Stimulated activated CD4-positive, alpha-beta T cell treated with anti-CD3 and anti-CD28 coated beads, Interleukin-15, amount 100 ng/mL, for 48 hours (primary cell): ENCODE measurements around the gene STK32B.
"Not testable (repeated sequence)": the region's sequence is repeated elsewhere in the genome, so short reads cannot be mapped to it uniquely, and the experiment has no call there.

Source experiments
- DNase-seq, 2 donors: peaks; one replicate each; pipeline ENCODE4 v3.0.0-alpha.2; 2020; ENCODE audit warnings: low read depth in 2 of 2

The STK32B gene

DNA sequence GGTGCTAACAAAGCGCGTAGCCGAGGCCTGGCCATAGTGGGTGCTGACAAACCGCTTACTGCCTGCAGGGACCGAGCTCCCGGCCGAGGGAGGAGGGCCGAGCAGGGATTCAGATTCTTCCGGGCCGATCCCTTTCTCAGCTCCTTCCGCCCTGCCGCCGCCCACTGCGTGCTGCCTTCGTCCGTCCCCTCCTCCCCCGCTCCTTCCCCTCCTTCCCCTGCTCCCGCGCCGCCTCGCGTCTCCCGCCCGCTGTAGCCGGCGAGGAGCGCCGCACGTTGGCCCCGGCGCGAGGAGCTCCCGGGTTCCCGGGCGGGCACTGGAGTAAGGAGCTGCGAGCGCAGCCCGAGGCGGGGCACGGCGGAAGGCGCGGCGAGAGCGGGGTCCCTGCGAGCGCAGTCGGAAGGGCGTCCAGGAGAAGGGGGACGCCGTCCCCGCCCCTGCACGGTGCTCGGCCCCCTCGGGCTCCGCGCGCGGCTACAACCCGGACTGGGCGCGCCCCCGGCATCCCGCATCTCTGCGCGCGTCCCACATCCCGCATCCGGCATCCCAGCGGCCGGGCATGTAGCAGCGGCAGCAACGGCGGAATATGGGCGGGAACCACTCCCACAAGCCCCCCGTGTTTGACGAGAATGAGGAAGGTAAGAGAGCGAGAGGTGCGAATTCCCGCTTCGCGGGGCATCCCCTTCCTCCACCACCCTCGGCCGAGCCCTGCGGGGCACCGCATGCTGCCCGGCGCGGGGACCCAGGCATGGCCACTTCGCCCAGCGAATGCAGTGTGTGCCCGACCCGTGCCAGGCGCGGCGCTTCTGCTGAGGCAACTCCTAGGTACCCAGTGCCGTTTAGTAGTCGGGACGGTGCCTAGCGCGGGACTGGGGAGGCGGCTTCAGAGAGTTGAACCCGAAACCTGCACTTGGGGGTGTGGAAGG, at the start of gene STK32B:
TSS of gene STK32B (plus strand) at position 203 of the 926 bp plus-strand sequence.
- no peak for DNase-seq

DNA sequence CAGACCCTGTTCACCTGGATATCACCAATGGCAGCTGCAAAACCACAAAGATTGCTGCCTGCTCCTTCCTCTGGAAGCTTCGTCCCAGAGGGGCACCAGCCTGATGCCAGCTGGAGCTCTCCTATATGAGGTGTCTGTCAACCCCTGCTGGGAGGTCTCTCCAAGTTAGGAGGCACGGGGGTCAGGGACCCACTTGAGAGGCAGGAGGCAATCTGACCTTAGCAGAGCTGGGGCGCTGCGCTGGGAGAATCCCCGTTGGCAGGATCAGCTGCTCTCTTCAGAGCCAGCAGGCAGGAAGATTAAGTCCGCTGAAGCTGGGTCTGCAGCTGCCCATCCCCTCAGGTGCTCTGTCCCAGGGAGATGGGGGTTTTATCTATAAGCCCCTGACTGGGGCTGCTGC, 49.6 kb upstream of the STK32B start:
- DNase-seq, result not testable (repeated sequence)

DNA sequence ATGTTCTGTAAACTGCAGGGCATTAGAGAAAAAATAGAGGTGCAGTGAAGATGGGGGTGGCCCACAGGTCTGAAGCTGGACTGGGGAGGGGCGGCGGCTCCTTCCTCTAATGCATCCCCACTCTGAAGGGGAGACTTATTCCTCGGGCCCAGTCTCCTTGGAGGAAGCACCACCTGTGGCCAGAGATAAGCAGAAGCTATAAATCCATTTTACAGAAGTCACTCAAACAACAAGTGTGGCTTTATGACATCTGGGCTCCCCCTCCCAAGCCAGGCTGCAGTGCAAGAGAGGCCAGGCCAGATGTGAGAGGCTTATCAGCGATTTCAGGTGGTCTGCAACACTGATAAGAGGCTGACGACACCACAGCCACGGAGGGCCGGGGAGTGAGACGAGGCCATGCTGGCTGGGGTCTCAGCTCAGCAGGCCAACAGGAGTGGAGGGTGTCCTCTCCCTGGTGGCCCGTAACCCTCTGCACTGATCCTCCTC, 47.9 kb upstream of the STK32B start:
- no peak for DNase-seq

DNA sequence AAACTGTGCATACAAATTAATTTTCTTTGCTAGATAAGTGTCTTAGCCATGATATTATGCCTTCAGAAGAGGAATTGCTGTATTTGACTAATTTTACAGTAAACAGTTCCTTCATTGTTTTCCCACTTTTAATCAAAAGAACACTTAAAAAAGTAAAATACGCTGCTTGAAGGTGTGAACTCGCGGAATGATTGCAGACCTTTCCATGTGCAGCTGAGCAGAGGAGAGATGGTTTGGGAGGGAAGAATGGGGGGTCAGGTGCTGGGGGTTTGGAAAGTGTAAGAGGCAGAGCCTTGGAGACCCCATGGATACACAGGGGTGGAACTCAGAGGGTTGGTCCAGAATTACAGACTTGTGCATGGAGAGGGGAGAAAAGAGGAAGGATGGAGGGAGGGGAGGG, 47.4 kb upstream of the STK32B start:
- no peak for DNase-seq

DNA sequence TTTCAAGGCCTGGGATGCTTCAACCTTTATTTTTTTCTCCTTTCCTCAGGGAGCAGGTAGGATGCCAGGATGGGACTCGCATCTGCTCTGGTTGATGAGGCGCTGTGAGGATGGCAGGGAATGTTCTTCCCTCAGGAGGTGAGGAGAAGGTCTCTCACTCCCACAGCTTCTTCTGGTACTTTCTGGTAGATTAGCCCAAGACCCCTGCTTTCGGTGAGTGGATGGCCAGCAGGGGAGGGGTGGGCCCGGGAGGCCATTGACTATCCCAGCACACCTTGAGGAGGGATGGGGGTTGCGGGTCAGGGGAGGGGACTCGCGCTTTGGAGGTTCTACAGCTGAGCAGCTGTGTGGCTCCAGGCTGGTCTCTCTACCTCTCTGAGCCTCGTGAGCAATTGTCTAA, 46.8 kb upstream of the STK32B start:
- no peak for DNase-seq

DNA sequence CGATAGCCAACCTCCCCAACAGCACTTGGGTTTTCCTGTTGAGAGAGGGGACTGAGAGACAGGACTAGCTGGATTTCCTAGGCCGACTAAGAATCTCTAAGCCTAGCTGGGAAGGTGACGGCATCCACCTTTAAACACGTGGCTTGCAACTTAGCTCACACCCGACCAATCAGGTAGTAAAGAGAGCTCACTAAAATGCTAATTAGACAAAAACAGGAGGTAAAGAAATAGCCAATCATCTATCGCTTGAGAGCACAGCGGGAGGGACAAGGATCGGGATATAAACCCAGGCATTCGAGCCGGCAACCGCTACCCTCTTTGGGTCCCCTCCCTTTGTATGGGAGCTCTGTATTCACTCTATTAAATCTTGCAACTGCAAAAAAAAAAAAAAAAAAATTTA, 44.3 kb upstream of the STK32B start:
- not testable (repeated sequence) for DNase-seq

DNA sequence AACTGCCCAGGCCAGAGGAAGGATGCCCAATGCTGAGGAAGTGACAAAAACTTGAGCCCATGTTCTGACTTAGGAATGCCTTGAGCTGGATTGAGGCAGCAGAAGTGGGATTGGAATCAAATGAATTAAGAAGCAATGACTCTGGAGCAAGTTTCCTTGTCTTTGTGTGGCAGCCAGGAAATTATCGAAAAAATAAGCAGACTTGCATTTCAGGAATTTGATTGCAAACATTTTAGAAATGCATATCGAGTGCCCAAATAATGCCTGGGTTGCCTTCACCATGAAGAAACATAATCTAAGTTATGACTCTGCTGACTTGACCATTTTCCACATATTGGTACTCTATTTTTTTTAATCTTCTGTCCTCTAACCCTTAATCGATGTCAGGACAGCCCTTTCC, 41.5 kb upstream of the STK32B start:
- DNase-seq, result no peak

DNA sequence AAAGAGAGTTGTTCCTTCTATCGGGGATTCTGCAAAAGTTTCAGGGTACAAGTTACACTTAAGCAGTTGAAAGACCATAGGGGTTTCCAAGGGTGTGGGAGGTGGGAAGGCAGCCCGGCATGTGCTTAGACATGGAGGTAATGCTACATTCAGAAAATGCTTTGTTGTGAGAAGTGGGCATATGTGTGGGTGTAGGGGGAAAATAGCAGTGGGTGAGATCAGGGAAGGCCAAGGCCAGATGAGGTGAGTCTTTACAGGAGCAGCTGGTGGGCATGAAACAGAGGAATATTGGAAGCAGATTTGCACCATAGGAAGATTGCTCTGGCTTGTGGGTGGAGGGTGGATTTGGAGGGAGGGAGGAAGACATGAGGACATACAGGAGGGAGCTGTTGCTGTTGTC, 40.3 kb upstream of the STK32B start:
- no peak for DNase-seq

DNA sequence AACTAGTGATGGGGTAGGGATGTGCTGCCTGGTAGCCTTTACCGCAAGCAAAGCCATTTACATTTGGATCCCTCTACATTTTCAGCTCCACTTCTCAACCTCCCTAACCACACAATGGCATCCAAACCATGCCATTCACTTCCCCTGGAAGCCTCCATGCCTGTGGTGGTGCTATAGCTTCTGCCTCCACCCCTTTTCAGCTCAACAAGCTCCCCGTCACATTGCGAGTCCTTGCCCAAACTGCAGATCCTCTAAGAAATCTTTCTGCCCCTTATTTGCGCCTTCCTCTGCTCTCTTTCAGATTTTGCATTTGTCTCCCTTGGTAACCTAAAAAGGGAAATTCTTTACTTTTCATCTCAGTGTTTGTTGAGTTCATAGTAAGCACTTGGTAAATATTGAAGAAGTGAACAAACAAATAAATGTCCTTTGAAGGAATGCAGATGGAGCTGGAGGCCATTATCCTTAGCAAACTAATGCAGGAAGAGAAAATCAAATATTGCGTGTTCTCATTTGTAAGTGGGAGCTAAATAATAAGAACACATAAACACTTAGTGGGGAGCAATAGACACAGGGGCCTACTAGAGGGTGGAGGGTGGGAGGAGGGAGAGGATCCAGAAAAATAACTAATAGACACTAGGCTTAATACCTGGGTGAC, 38.9 kb upstream of the STK32B start:
- no peak for DNase-seq

DNA sequence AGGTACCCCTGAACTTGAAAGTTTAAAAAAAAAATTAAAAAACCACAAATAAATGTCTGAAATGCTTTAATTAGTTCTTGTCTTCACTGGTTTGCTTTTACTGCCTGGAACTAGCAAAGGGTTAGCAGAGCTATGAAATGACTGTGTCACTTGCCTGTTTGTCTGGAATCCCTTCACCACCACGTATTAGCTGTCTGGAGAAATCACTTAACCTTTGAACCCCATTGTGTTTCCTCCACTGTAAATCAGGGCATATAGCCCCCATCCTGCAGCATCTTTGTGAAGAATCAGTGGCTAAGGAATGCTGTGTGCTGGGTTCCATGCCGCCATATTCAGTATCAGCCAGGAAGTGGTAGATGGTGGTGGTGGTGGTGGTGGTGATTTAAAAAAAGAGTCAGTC, 38.3 kb upstream of the STK32B start:
- no peak for DNase-seq

DNA sequence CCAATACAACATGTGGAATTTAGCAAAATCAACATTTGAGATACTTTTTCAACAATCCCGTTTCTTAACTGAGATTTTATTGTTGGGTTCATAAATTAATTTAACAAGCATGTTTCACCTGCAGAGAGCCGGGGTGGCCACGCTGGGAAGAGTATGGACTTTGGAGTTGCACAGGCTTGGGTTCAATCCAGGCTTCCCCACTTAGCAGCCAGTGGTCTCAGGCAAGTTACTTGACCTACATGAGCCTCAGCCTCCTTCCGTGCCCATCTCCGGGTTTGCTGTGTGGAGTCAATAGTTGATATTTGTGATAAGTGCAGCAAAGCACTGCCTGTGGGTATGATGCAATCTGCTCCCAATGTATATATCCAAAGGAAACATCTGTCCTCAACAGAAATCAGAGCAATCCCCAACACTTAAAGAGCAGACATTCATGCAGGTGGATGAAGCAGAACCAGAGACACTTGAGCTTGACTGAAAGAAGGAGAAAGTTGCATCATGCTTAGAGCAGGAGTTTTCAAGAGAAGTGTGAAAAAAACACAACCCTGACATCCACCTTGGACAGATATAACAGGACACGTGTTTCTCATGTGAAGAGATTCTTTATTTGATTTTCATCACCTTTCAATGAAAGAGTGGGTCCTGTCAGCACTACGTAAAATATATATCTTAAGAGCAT, 37.1 kb upstream of the STK32B start:
- DNase-seq, result no peak

DNA sequence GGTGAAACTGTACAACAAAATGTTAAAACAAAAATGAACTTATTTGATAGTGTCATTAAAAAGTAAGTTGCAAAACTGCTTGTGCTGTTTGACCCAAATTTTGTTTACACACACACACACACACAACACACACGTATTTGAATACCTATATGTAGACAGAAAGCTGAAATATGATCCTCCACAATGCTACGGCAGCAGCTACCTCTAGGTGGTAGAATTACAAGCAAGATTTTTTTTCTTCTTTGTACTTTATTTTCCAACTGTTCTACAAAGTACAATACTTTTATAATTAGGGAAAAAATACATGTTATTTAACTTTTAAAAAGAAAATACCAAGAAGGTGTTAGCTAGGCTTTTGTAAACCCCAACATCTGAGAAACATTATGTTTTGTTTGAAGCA, 33.2 kb upstream of the STK32B start:
- no peak for DNase-seq

DNA sequence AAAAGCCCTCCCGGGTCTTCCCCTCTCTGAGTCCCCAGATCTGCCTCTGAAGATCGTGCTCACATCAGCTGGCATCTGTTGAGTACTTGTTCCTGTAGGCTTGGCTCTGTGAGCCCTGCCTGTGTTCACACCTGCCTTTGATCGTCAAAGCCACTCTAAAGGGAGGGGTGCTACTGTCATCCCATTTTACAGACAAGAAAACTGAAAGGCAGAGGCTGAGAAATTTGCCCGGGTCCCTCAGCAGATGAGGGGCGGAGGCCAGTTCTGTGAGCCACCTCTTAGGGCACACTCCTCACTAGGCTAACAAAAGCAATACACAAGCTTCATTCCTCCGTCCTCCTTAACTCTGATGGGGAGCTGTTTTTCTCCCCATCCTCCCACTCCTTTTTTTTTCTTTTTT, 32.7 kb upstream of the STK32B start:
- DNase-seq, result no peak

DNA sequence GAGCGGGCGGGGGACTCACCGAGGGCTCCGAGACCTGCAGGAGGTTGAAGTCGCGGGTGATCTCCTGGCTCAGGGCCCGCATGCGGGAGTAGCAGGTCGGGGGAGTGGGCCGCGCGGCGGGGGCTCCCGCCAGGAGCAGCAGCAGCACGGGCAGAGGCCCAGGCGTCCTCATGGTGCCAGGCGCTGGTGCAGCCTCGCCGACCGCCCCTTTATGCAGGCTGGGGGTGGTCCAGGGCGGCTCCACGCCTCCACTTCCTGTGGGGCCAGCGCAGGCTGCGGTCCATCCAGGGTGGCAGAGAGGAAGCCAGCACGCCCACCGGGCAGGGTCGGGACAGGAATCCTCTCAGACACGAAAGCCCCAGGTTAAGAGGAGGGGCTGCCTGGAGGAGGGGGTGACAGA, 32.0 kb upstream of the STK32B start, which contains the start of gene CYTL1:
TSS of gene CYTL1 (minus strand) at position 185 of the 400 bp plus-strand sequence. CDS start at position 172, 13 bp downstream.
- no peak for DNase-seq

DNA sequence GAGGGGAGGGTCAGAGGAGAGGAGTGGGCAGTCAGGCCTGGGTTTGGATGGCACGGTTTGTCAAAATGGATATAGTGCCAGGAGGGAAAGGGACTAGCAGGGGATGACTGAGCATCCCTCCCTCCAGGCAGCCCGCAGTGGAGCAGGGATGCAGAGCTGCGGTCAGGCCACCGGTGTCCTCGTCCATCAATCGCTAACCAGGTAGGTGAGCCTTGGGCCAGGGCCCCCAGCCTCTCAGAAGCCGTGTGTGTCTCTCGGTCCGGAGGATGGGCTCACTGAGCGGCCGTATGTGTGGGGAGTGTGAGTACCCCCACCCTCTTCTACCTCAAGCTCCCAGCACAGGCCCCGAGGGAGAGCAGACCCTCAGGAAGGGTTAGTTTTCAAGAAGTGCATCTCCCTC, 31.5 kb upstream of the STK32B start:
- DNase-seq, result no peak

DNA sequence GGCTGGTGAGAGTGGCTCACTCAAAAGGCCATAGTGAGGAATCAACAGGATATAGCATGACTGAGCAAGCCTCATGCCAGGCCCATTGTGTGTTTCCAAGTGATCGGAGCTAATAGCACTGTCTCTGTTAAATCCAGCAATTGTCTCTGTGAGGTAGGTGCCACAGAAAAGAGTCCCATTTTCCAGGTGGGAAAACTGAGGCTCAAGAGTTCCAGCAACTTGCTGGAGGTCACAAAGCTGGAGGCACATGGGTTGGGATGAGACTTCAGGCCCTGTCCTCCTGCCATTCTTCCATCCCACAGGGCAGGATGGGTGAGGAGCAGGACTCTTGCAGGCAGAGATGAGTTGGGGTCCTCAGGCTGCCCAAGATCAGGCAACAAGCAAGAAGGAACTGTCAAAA, 30.9 kb upstream of the STK32B start:
- DNase-seq, result no peak

DNA sequence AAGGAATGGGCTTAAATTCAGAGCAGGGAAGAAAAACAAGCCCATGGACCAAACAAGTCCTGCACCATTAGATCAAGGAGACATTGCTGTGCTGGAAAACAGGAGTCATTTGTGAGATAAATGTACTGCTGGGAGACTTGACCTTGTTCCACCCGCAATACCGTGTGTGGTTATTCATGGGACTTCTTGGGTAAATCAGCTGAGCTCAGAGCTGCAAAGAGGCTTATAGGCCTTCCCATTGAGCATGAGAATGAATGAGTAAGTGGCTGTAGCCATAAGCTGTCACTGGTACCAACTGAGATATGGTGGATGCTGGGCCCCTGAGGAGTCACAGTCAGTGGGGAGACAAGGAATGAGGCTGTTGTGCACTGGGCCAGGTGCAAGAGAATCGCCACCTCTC, 29.7 kb upstream of the STK32B start:
- no peak for DNase-seq

DNA sequence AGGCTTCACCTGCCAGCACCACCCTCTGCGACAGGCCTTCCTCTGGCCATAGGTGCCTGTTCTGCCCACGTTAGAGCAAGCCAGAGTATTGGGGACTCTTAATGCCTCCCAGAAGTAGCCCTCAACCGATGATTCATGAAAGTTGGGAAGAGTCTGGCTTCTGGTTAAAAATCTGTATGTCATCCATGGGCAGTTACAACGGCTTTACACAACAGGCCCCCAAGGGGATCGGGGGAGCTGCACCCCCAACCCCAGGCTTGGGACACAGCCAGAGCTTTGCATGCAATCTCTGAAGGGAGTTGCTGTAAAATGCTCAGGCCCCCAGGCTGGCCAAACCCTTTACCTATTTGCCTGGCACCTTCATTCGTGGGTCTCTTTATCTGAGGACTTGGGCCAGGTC, 26.6 kb upstream of the STK32B start:
- DNase-seq, result no peak

DNA sequence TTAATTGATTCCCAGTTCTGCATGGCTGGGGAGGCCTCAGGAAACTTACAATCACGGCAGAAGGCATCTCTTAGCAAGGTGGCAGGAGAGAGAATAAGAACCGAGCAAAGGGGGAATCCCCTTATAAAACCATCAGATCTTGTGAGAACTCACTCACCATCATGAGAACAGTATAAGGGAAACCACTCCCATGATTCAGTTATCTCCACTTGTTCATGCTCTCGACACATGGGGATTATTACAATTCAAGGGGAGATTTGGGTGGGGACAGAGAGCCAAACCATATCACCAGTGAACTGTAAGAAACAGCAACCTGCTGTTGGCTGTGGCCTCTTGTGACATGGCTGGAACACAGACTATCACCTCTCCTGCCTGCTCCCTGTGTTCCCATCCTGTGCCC, 24.9 kb upstream of the STK32B start:
- DNase-seq, result no peak

DNA sequence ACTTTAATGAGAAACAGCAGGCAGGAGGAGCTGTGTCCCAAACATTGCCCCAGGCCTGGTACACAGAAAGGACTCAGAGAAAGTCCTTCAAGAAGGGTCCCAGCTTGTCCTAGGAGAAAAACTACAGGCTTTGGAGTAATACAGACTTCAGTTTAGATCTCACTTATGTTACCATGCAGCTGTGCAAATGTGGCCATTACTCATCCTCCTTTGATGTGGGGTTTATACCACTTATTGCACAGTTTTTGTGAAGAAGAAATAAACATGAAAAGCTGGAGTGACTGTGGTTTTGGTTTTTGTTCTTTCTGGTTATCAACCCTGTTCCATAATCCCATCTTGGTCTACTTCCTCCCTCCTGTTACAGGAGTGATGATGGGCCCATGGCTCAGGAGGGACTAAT, 23.9 kb upstream of the STK32B start:
- DNase-seq, result no peak

DNA sequence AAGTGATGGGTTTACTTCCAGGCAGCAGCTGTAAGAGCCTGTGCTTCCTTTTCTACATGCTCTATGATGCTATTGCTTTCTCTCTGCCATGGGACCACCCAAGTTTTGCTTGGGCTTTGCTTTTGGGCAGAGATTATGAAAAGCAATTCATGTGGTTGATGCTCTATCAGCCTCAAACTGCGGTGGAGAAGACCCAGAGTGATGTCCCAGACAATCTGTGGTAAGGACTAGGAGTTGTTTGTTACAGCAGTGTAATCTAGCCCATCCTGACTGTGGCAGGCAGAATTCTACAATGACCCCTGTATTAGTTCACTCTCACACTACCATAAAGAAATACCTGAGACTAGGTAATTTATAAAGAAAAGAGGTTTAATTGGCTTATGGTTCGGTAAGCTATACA, 22.8 kb upstream of the STK32B start:
- DNase-seq, result no peak

DNA sequence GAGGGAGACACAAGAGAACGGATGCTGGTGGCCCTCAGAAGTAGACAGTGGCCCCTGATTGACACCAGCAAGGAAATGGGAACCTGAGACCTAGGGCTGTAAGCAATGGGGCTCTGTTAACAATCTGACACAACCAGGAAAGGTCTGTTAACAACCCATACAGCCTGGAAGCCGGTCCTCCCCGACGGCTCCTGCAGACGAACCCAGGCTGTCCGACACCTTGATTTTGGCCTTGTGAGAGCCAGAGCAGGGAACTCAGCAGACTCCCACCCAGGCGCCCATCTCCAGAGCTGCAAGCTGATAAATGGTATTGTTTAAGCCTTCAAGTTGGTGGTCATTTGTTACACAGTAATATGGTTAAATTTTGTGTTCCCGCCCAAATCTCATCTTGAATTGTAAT, 21.8 kb upstream of the STK32B start:
- no peak for DNase-seq

DNA sequence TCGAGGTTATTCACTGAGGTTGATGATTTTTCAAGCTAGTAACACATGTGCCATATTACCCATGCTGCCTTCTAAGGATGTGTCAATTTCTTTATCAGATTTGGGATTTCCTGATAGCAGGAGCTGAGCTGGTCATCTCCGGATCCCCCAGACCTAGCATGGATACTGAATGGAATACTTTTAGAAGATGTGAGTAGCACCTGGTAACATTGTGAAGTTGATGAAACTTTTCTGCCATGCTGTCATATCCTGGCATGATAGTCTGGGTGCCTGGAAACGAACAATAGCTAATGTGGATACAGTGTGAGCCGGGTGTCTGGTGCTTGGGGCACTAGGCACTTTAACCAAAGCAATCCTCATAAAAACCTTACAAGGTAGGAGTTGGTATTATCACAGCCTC, 21.1 kb upstream of the STK32B start:
- DNase-seq, result no peak
